Osteoblast (primary cell): ENCODE data around the gene PLXNA4. TPM values are rescaled to one million over a fixed set of nuclear protein-coding genes. Genes with fewer than 3 reads are reported as not detected.

Experiments
- DNase-seq: peaks from one replicate; pipeline ENCODE4 v3.0.0; 2011; ENCODE audit warnings: low spot score, mixed read lengths; ENCODE audit not compliant: insufficient read length; ENCODE audit errors: missing footprints
- H2AFZ ChIP-seq: 2 replicates; pipeline ENCODE4 v1.6.0; 2011; ENCODE audit warnings: mild to moderate bottlenecking, low read length
- H3K27ac ChIP-seq: 2 replicates; pipeline ENCODE4 v1.5.1; 2011; ENCODE audit warnings: mild to moderate bottlenecking, low read depth, low read length, moderate library complexity
- H3K27me3 ChIP-seq: 2 replicates; pipeline ENCODE4 v1.6.0; 2012; ENCODE audit warnings: mild to moderate bottlenecking, control low read depth, inconsistent platforms, low read length, moderate library complexity; ENCODE audit not compliant: insufficient read depth
- H3K36me3 ChIP-seq: 2 replicates; pipeline ENCODE4 v1.5.1; 2011; ENCODE audit warnings: mild to moderate bottlenecking, low read length, control low read depth, moderate library complexity; ENCODE audit not compliant: insufficient read depth
- H3K4me1 ChIP-seq: 2 replicates; pipeline ENCODE4 v1.5.1; 2011; ENCODE audit warnings: mild to moderate bottlenecking, low read length, control low read depth, moderate library complexity; ENCODE audit not compliant: insufficient read depth
- H3K4me2 ChIP-seq: 2 replicates; pipeline ENCODE4 v1.6.0; 2011; ENCODE audit warnings: mild to moderate bottlenecking, low read length; ENCODE audit not compliant: insufficient read depth
- H3K4me3 ChIP-seq: fragments of 200-600 bp; sonication (generic); 3 replicates; pipeline ENCODE4 v1.5.1; 2012; ENCODE audit warnings: mild to moderate bottlenecking, low read length, inconsistent platforms; ENCODE audit not compliant: insufficient read depth
- H3K79me2 ChIP-seq: 2 replicates; pipeline ENCODE4 v1.6.0; 2012; ENCODE audit warnings: mild to moderate bottlenecking, low read length, control low read depth, inconsistent platforms; ENCODE audit not compliant: insufficient read depth
- H3K9me3 ChIP-seq: 2 replicates; pipeline ENCODE4 v1.5.1; 2011; ENCODE audit warnings: low read depth, low read length, control low read depth
- H4K20me1 ChIP-seq: 2 replicates; pipeline ENCODE4 v1.6.0; 2012; ENCODE audit warnings: mild to moderate bottlenecking, low read length, control low read depth; ENCODE audit not compliant: insufficient read depth
- CTCF ChIP-seq: IDR thresholded peaks from 2 replicates; pipeline ENCODE4 v1.5.1; 2011; ENCODE audit warnings: mild to moderate bottlenecking, low read depth, low read length, moderate library complexity; ENCODE audit errors: extremely low read depth
- total RNA-seq: library from RNA; depleted of rRNA; stranded (reverse); fragments of >200 nt; gene quantifications from 2 replicates; pipeline ENCODE4 v1.2.3, GENCODE V29; 2012

Gene PLXNA4
- total RNA-seq, 1 donor, result 4.3 TPM

GRCh38 chr7:132541656-132542055 is 34.6 kb downstream of the PLXNA4 start:
- H3K4me1 ChIP-seq, result peaks cover 11% of the 10 kb centered on the region
- H4K20me1 ChIP-seq, result no peaks in the 10 kb centered on the region
- no peak overlapping the region for H3K27ac ChIP-seq
- H3K79me2 ChIP-seq, result no peaks in the 10 kb centered on the region
- H3K4me2 ChIP-seq, result no peak overlapping the region
- no peaks in the 10 kb centered on the region for H3K27me3 ChIP-seq
- H3K9me3 ChIP-seq, result no peaks in the 10 kb centered on the region
- no peaks in the 10 kb centered on the region for H3K36me3 ChIP-seq
- no peak overlapping the region for H3K4me3 ChIP-seq
- DNase-seq, result no peak
- TF ChIP-seq CTCF, result no peak
- no peak overlapping the region for H2AFZ ChIP-seq

GRCh38 chr7:132537456-132538145 is 38.7 kb downstream of the PLXNA4 start:
- H3K27ac ChIP-seq, result no peak overlapping the region
- no peak overlapping the region for H3K4me3 ChIP-seq
- no peaks in the 10 kb centered on the region for H4K20me1 ChIP-seq
- H3K4me1 ChIP-seq, result peaks cover 15% of the 10 kb centered on the region
- H3K4me2 ChIP-seq, result no peak overlapping the region
- no peak for DNase-seq
- no peak for TF ChIP-seq CTCF
- H2AFZ ChIP-seq, result no peak overlapping the region
- H3K9me3 ChIP-seq, result no peaks in the 10 kb centered on the region
- no peaks in the 10 kb centered on the region for H3K79me2 ChIP-seq
- no peaks in the 10 kb centered on the region for H3K27me3 ChIP-seq
- no peaks in the 10 kb centered on the region for H3K36me3 ChIP-seq

- Histone ChIP-seq H3K79me2 (no peaks in the 10 kb centered on the region), H3K4me2 (peak overlapping the region; percentile 12)
Observed at GRCh38 chr7:132536654-132537395, 39.4 kb downstream of the PLXNA4 start.

More at GRCh38 chr7:132536654-132537395, 39.4 kb downstream of the PLXNA4 start:
- peaks cover 15% of the 10 kb centered on the region for H3K4me1 ChIP-seq
- no peak overlapping the region for H3K4me3 ChIP-seq
- H3K36me3 ChIP-seq, result no peaks in the 10 kb centered on the region
- peak overlapping the region; percentile 53 for H2AFZ ChIP-seq
- no peak for TF ChIP-seq CTCF
- H3K27me3 ChIP-seq, result no peaks in the 10 kb centered on the region
- H3K27ac ChIP-seq, result no peak overlapping the region
- H4K20me1 ChIP-seq, result no peaks in the 10 kb centered on the region
- no peaks in the 10 kb centered on the region for H3K9me3 ChIP-seq
- peak; percentile 90 for DNase-seq
